ENCODE measurements around the gene KCNIP2.

GRCh38 chr10:101879456-101880231 lies 36.0 kb upstream of the KCNIP2 start:
- TF ChIP-seq L3MBTL2 (conservative IDR thresholded peaks at IDR 0.05) (no peak), TARDBP (IDR thresholded peaks at IDR 0.05) (no peak), SP1 (IDR thresholded peaks at IDR 0.05) (no peak), PKNOX1 (IDR thresholded peaks at IDR 0.05) (no peak), BHLHE40 (IDR thresholded peaks at IDR 0.05; ENCODE audit: borderline replicate concordance) (no peak)

All from HEK293T (cell line).